ENCODE measurements around the gene FBXO40.

FBXO40 gene

GRCh38 chr3:121624147-121624899 lies 31.1 kb downstream of the FBXO40 start:
- no peaks in the 10 kb centered on the region for H3K36me3 ChIP-seq (ENCODE audit: insufficient read depth, low read length)
- H3K4me1 ChIP-seq (ENCODE audit: insufficient read depth, low read length) = no peaks in the 10 kb centered on the region
- no peaks in the 10 kb centered on the region for H3K79me2 ChIP-seq (ENCODE audit: insufficient read depth, low read length)
- H3K27ac ChIP-seq (ENCODE audit: low read length) = no peak overlapping the region
- no peaks in the 10 kb centered on the region for H4K20me1 ChIP-seq (ENCODE audit: insufficient read depth, low read length)
- DNase-seq (no peak), ATAC-seq (ENCODE audit: insufficient read depth, low read depth) (no peak)
- H3K9ac ChIP-seq (ENCODE audit: low read depth, low read length) = no peak overlapping the region
- H2AFZ ChIP-seq (ENCODE audit: low read depth, low read length) = no peak overlapping the region
- no peak overlapping the region for H3K4me3 ChIP-seq (ENCODE audit: low read depth in 1 of 2, low read length in 2 of 2)
- no peaks in the 10 kb centered on the region for H3K9me3 ChIP-seq (ENCODE audit: insufficient read depth, low read length, severe bottlenecking)
- TF ChIP-seq EZH2 (IDR thresholded peaks at IDR 0.05; ENCODE audit: borderline replicate concordance, low read depth, low read length, severe bottlenecking) (no peak), CTCF (IDR thresholded peaks at IDR 0.05; ENCODE audit: borderline replicate concordance, extremely low read depth, low read length, poor library complexity, severe bottlenecking) (no peak)
- H3K4me2 ChIP-seq (ENCODE audit: insufficient read depth, low read length) = no peak overlapping the region
- no peaks in the 10 kb centered on the region for H3K27me3 ChIP-seq (ENCODE audit: insufficient read depth, low read length, poor library complexity)

- Histone ChIP-seq H4K20me1 (ENCODE audit: insufficient read depth, low read length) (no peaks in the 10 kb centered on the region), H3K4me3 (ENCODE audit: low read depth in 1 of 2, low read length in 2 of 2) (no peak overlapping the region), H3K9ac (ENCODE audit: low read depth, low read length) (no peak overlapping the region), H3K4me1 (ENCODE audit: insufficient read depth, low read length) (no peaks in the 10 kb centered on the region), H3K27me3 (ENCODE audit: insufficient read depth, low read length, poor library complexity) (no peaks in the 10 kb centered on the region), H3K9me3 (ENCODE audit: insufficient read depth, low read length, severe bottlenecking) (no peaks in the 10 kb centered on the region), H3K79me2 (ENCODE audit: insufficient read depth, low read length) (no peaks in the 10 kb centered on the region), H3K27ac (ENCODE audit: low read length) (no peak overlapping the region), H2AFZ (ENCODE audit: low read depth, low read length) (no peak overlapping the region), H3K36me3 (ENCODE audit: insufficient read depth, low read length) (peaks cover 9% of the 10 kb centered on the region), H3K4me2 (ENCODE audit: insufficient read depth, low read length) (no peak overlapping the region)
- TF ChIP-seq CTCF (IDR thresholded peaks at IDR 0.05; ENCODE audit: borderline replicate concordance, extremely low read depth, low read length, poor library complexity, severe bottlenecking) (no peak), EZH2 (IDR thresholded peaks at IDR 0.05; ENCODE audit: borderline replicate concordance, low read depth, low read length, severe bottlenecking) (no peak)
- no peak for ATAC-seq (ENCODE audit: insufficient read depth, low read depth)
- no peak for DNase-seq
Observed at GRCh38 chr3:121626495-121626894, 33.3 kb downstream of the FBXO40 start.

DNA sequence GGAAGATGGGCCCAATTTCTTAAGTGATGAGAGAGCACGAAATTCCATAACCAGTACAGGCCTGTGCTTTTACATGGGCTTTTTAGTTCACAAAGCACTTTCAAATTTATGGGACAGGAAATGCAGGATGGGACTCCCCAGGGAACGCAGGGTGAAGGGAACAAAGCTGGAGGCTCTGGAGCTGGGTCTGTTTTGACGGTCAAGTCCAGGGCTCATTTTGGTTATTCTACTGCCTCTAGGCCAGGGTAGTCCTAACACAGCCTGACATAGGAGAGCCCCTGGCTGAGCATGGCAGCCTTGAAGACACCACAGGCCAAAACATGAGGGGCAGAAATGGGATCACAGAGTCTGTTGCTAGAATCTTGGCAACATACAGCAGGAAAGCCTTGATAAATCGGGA lies 34.0 kb downstream of the FBXO40 start:
- ATAC-seq (ENCODE audit: insufficient read depth, low read depth) (no peak), DNase-seq (no peak)
- no peaks in the 10 kb centered on the region for H4K20me1 ChIP-seq (ENCODE audit: insufficient read depth, low read length)
- H3K27ac ChIP-seq (ENCODE audit: low read length) = no peak overlapping the region
- H3K4me1 ChIP-seq (ENCODE audit: insufficient read depth, low read length) = no peaks in the 10 kb centered on the region
- peaks cover 16% of the 10 kb centered on the region for H3K36me3 ChIP-seq (ENCODE audit: insufficient read depth, low read length)
- H3K27me3 ChIP-seq (ENCODE audit: insufficient read depth, low read length, poor library complexity) = no peaks in the 10 kb centered on the region
- no peak overlapping the region for H2AFZ ChIP-seq (ENCODE audit: low read depth, low read length)
- no peak for TF ChIP-seq CTCF (IDR thresholded peaks at IDR 0.05; ENCODE audit: borderline replicate concordance, extremely low read depth, low read length, poor library complexity, severe bottlenecking)
- no peak for TF ChIP-seq EZH2 (IDR thresholded peaks at IDR 0.05; ENCODE audit: borderline replicate concordance, low read depth, low read length, severe bottlenecking)
- H3K9ac ChIP-seq (ENCODE audit: low read depth, low read length) = no peak overlapping the region
- H3K4me3 ChIP-seq (ENCODE audit: low read depth in 1 of 2, low read length in 2 of 2) = no peak overlapping the region
- no peak overlapping the region for H3K4me2 ChIP-seq (ENCODE audit: insufficient read depth, low read length)
- no peaks in the 10 kb centered on the region for H3K9me3 ChIP-seq (ENCODE audit: insufficient read depth, low read length, severe bottlenecking)
- no peaks in the 10 kb centered on the region for H3K79me2 ChIP-seq (ENCODE audit: insufficient read depth, low read length)

Data from DND-41 (cell line).